Measurements from ENCODE around the gene BICRA. TPM values are rescaled to one million over a fixed set of nuclear protein-coding genes. Genes with fewer than 3 reads are reported as not detected.

The BICRA gene
- total and polyA plus RNA-seq, 4 donors, result 6.1 to 16.1 (median 6.7) TPM

GRCh38 chr19:47625650-47626049, 16.7 kb downstream of the BICRA start:
- Histone ChIP-seq H3K9ac (ENCODE audit: insufficient read depth in 1 of 2, low read length in 2 of 2) (no peak overlapping the region), H3K9me3 (ENCODE audit: control insufficient read depth in 4 of 4, insufficient read depth in 3 of 4, low read length in 3 of 4) (no peaks in the 10 kb centered on the region), H3K27ac (ENCODE audit: low read depth in 1 of 2, low read length in 1 of 2) (no peak overlapping the region), H3K27me3 (ENCODE audit: control insufficient read depth in 3 of 3, insufficient read depth in 3 of 3, low read length in 2 of 3) (no peaks in the 10 kb centered on the region), H3K4me3 (no peak overlapping the region), H3K36me3 (ENCODE audit: control insufficient read depth in 4 of 4, insufficient read depth in 4 of 4, low read length in 4 of 4) (peaks cover 0 to 4% (median under 1%) of the 10 kb centered on the region in 4 donors), H3K4me1 (ENCODE audit: control insufficient read depth in 5 of 5, insufficient read depth in 5 of 5, low read length in 5 of 5) (peaks cover 0 to 19% (median 0%) of the 10 kb centered on the region in 5 donors)
- WGBS, 2 donors, result 82% methylated on average over 7 of the region's 7 CpGs
- no peak for TF ChIP-seq CTCF (IDR thresholded peaks at IDR 0.05; ENCODE audit: control extremely low read depth, extremely low read depth)
- no peak for DNase-seq
- no peak for ATAC-seq (ENCODE audit: insufficient read depth, low FRiP score)

DNA sequence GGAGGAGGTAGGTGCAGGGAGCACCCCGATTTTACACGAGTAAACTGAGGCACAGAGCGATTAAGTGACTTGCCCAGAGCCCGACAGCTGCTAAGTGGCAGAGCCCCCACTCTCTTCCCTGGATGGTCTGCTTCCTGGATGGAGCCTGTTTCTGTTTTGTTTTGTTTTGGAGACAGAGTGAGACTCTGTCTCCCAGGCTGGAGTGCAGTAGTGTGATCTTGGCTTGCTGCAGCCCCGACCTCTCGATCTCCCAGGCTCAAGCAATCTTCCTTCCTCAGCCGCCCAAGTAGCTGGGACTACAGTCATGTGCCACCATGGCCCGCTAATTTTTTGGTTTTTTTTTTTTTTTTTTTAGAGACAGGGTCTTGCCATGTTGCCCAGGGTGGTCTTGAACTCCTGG, 17.3 kb downstream of the BICRA start:
- no peak for DNase-seq
- H3K27me3 ChIP-seq (ENCODE audit: control insufficient read depth in 3 of 3, insufficient read depth in 3 of 3, low read length in 2 of 3), result no peaks in the 10 kb centered on the region
- peaks cover 0 to 4% (median under 1%) of the 10 kb centered on the region in 4 donors for H3K36me3 ChIP-seq (ENCODE audit: control insufficient read depth in 4 of 4, insufficient read depth in 4 of 4, low read length in 4 of 4)
- H3K9ac ChIP-seq (ENCODE audit: insufficient read depth in 1 of 2, low read length in 2 of 2), result no peak overlapping the region
- no peak overlapping the region for H3K4me3 ChIP-seq
- no peaks in the 10 kb centered on the region for H3K9me3 ChIP-seq (ENCODE audit: control insufficient read depth in 4 of 4, insufficient read depth in 3 of 4, low read length in 3 of 4)
- no peak for TF ChIP-seq CTCF (IDR thresholded peaks at IDR 0.05; ENCODE audit: control extremely low read depth, extremely low read depth)
- peak overlapping the region in 1 of 2 donors; percentile 9 for H3K27ac ChIP-seq (ENCODE audit: low read depth in 1 of 2, low read length in 1 of 2)
- H3K4me1 ChIP-seq (ENCODE audit: control insufficient read depth in 5 of 5, insufficient read depth in 5 of 5, low read length in 5 of 5), result peaks cover 0 to 16% (median 0%) of the 10 kb centered on the region in 5 donors
- no peak for ATAC-seq (ENCODE audit: insufficient read depth, low FRiP score)
- 67 to 76% methylated on average over 8 of the region's 8 CpGs for WGBS, 2 donors

- Histone ChIP-seq H3K4me3 (no peak overlapping the region), H3K36me3 (ENCODE audit: control insufficient read depth in 4 of 4, insufficient read depth in 4 of 4, low read length in 4 of 4) (peaks cover 0 to 2% (median under 1%) of the 10 kb centered on the region in 4 donors), H3K4me1 (ENCODE audit: control insufficient read depth in 5 of 5, insufficient read depth in 5 of 5, low read length in 5 of 5) (peaks cover 0 to 24% (median 0%) of the 10 kb centered on the region in 5 donors), H3K27ac (ENCODE audit: low read depth in 1 of 2, low read length in 1 of 2) (no peak overlapping the region), H3K9ac (ENCODE audit: insufficient read depth in 1 of 2, low read length in 2 of 2) (no peak overlapping the region), H3K27me3 (ENCODE audit: control insufficient read depth in 3 of 3, insufficient read depth in 3 of 3, low read length in 2 of 3) (no peaks in the 10 kb centered on the region), H3K9me3 (ENCODE audit: control insufficient read depth in 4 of 4, insufficient read depth in 3 of 4, low read length in 3 of 4) (no peaks in the 10 kb centered on the region)
- TF ChIP-seq CTCF (IDR thresholded peaks at IDR 0.05; ENCODE audit: control extremely low read depth, extremely low read depth), result no peak
- 79 to 84% methylated on average over 4 of the region's 4 CpGs for WGBS, 2 donors
- DNase-seq, result no peak
- ATAC-seq (ENCODE audit: insufficient read depth, low FRiP score), result no peak
These were observed 19.3 kb downstream of the BICRA start for GRCh38 chr19:47628078-47628771.
